ENCODE measurements around the gene WDR20. TPM values are rescaled to one million over a fixed set of nuclear protein-coding genes. Genes with fewer than 3 reads are reported as not detected.

WDR20 gene
- total and polyA plus RNA-seq, 10 of the 15 experiments (the other 5 are each of a cell fraction or from before 2014, with no cell fraction given): 9.1 to 25.9 (median 18.4) TPM

DNA sequence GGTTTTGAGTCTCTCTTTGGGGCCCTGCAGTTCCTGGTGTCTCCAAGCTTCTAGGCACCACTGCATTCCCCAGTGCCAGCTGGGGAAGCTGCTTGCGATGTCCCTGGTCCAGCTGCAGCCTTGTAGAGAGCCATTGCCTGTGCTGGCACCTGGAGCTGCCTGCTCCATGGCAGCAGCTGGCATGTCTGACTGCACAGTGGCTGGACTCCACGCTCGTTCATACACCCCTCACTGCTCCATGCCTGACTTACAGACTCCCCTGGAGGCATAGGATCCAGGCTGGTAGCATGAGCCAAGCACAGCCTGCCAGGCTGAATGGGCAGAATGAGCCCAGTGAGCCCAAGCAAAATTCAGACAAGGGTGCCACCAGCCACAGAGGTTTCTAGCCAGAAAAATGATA lies 21.8 kb upstream of the WDR20 start:
- H2AFZ ChIP-seq (ENCODE audit: control insufficient read depth, low read depth, low read length): no peak overlapping the region
- WGBS (ENCODE audit: insufficient coverage, insufficient replicate concordance, low lambda C conversion rate, missing lambda C conversion rate): 83% methylated on average over 3 of the region's 3 CpGs
- RAD21 ChIA-PET (ENCODE audit: unreplicated experiment): interaction anchor here (0.6 kb wide), 1 partner anchor 160 kb away, joined by 3 read pairs; no protein-coding TSS in a partner anchor
- H3K9ac ChIP-seq (ENCODE audit: control insufficient read depth, insufficient read depth, low read length): no peak overlapping the region
- no TSS peak for BruUV-seq (replicated peaks)
- H3K36me3 ChIP-seq (ENCODE audit: control insufficient read depth in 2 of 2, insufficient read depth in 2 of 2, low read length in 1 of 2): no peaks in the 10 kb centered on the region
- intact Hi-C loops (cut with micrococcal nuclease; ENCODE audit: unreplicated experiment): no loop called here
- no peak for TF ChIP-seq EGR1 (IDR thresholded peaks at IDR 0.05; ENCODE audit: borderline replicate concordance in 1 of 2, low read depth in 2 of 2, low read length in 2 of 2)
- TF ChIP-seq ZNF622 (IDR thresholded peaks at IDR 0.05): no peak
- TF ChIP-seq FOS (IDR thresholded peaks at IDR 0.05; ENCODE audit: borderline replicate concordance, extremely low read depth, insufficient read length): no peak
- TF ChIP-seq SRF (IDR thresholded peaks at IDR 0.05; ENCODE audit: low read depth in 2 of 2, low read length in 2 of 2): no peak
- no peak for TF ChIP-seq POLR2AphosphoS5 (IDR thresholded peaks at IDR 0.05; ENCODE audit: low read length)
- TF ChIP-seq IRF3 (IDR thresholded peaks at IDR 0.05): no peak
- TF ChIP-seq BMI1 (IDR thresholded peaks at IDR 0.05; ENCODE audit: borderline replicate concordance): no peak
- no peak for TF ChIP-seq IRF5 (IDR thresholded peaks at IDR 0.05; ENCODE audit: borderline replicate concordance)
- TF ChIP-seq LARP7 (IDR thresholded peaks at IDR 0.05): no peak
- no peak for TF ChIP-seq POU2F2 (IDR thresholded peaks at IDR 0.05; ENCODE audit: borderline replicate concordance, low read depth, low read length)
- TF ChIP-seq, protein P1, sequence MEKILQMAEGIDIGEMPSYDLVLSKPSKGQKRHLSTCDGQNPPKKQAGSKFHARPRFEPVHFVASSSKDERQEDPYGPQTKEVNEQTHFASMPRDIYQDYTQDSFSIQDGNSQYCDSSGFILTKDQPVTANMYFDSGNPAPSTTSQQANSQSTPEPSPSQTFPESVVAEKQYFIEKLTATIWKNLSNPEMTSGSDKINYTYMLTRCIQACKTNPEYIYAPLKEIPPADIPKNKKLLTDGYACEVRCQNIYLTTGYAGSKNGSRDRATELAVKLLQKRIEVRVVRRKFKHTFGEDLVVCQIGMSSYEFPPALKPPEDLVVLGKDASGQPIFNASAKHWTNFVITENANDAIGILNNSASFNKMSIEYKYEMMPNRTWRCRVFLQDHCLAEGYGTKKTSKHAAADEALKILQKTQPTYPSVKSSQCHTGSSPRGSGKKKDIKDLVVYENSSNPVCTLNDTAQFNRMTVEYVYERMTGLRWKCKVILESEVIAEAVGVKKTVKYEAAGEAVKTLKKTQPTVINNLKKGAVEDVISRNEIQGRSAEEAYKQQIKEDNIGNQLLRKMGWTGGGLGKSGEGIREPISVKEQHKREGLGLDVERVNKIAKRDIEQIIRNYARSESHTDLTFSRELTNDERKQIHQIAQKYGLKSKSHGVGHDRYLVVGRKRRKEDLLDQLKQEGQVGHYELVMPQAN (conservative IDR thresholded peaks at IDR 0.05): no peak
- no peak for TF ChIP-seq CREB1 (IDR thresholded peaks at IDR 0.05; ENCODE audit: low read depth)
- no peaks in the 10 kb centered on the region for H4K20me1 ChIP-seq (ENCODE audit: control insufficient read depth, insufficient read depth)
- no peaks in the 10 kb centered on the region for H3K27me3 ChIP-seq (replicated peaks in 1 of 2; ENCODE audit: control insufficient read depth in 2 of 2, insufficient read depth in 2 of 2, low read length in 1 of 2)
- no peaks in the 10 kb centered on the region for H3K79me2 ChIP-seq (ENCODE audit: control insufficient read depth, insufficient read depth, low read length)
- ATAC-seq (no peak), FAIRE-seq (no peak), DNase-seq (ENCODE audit: low read depth, low spot score) (no peak)
- SMC1A ChIA-PET (ENCODE audit: uncharacterized antibody, unreplicated experiment): no interaction called here
- no peak overlapping the region for H3K4me2 ChIP-seq (ENCODE audit: control insufficient read depth, insufficient read depth)
- no peak overlapping the region for H3K4me3 ChIP-seq
- CTCF ChIA-PET: interaction anchor here (1.1 kb wide), 1 partner anchor 21 kb away, joined by 4 read pairs; no protein-coding TSS in a partner anchor
- no peak overlapping the region for H3K27ac ChIP-seq (ENCODE audit: control insufficient read depth, insufficient read depth)
- POLR2A ChIA-PET: interaction anchor here (1.0 kb wide), 1 partner anchor 10 kb away, joined by 11 read pairs; no protein-coding TSS in a partner anchor
- no peaks in the 10 kb centered on the region; the same call in 2 of the 3 replicates for H3K9me3 ChIP-seq (replicated peaks; ENCODE audit: control insufficient read depth, insufficient read depth, low read length)
- H3K4me1 ChIP-seq (ENCODE audit: control insufficient read depth, insufficient read depth, low read length): no peaks in the 10 kb centered on the region
- in situ Hi-C loops (cut with MboI): no loop called here

All from GM12878 (cell line).